IMR-90 (cell line): ENCODE measurements around the gene DPP10. TPM values are rescaled to one million over a fixed set of nuclear protein-coding genes. Genes with fewer than 3 reads are reported as not detected.

ENCODE experiments used
- ATAC-seq: fragments of 200-7000 bp; cut with Tn5 transposase; 2 replicates; pipeline ENCODE4 v1.9.1; 2020; ENCODE audit warnings: low read depth, mild to moderate bottlenecking, moderate library complexity
- BruUV-seq: library from RNA; stranded (reverse); fragments of 400-500 nt; replicated peaks from 2 replicates; lab custom pipeline; 2021; lab: Mats Ljungman, UMichigan
- CTCF ChIA-PET: fragments of 300-600 bp; formaldehyde crosslinking; extraction: SDS; loops from one replicate; lab custom pipeline; 2021; ENCODE audit warnings: antibody characterized with exemption; lab: Yijun Ruan, JAX
- POLR2A ChIA-PET: fragments of 300-600 bp; sonication (Branson Sonifier 250); formaldehyde crosslinking; loops from one replicate; lab custom pipeline; 2022; ENCODE audit warnings: antibody characterized with exemption; ENCODE audit not compliant: unreplicated experiment; lab: Charles Lee
- DNase-seq: peaks from one replicate; pipeline ENCODE4 v3.0.0; 2013
- H2AFZ ChIP-seq: replicated peaks from 2 replicates; pipeline ENCODE3; 2013; ENCODE audit warnings: low read length, mild to moderate bottlenecking; ENCODE audit not compliant: poor library complexity
- H2AK5ac ChIP-seq: 2 replicates; pipeline ENCODE4 v1.6.1; 2013; ENCODE audit warnings: low read depth, low read length, inconsistent platforms
- H2AK9ac ChIP-seq: replicated peaks from 2 replicates; pipeline ENCODE3; 2013; ENCODE audit warnings: mild to moderate bottlenecking, low read depth, low read length, moderate library complexity; ENCODE audit not compliant: poor library complexity
- H2BK120ac ChIP-seq: 2 replicates; pipeline ENCODE4 v1.6.1; 2013; ENCODE audit warnings: low read depth, low read length, inconsistent platforms
- H2BK15ac ChIP-seq: 3 replicates; pipeline ENCODE4 v1.6.1; 2013; ENCODE audit warnings: low read depth, low read length, inconsistent platforms
- H2BK20ac ChIP-seq: 2 replicates; pipeline ENCODE4 v1.6.1; 2013; ENCODE audit warnings: low read depth, mild to moderate bottlenecking, inconsistent platforms, low read length, moderate library complexity
- H2BK5ac ChIP-seq: 2 replicates; pipeline ENCODE4 v1.6.1; 2013; ENCODE audit warnings: mild to moderate bottlenecking, low read depth, low read length, inconsistent platforms; ENCODE audit not compliant: poor library complexity, severe bottlenecking
- H3K14ac ChIP-seq: replicated peaks from 2 replicates; pipeline ENCODE4 v1.6.1; 2013; ENCODE audit warnings: low read depth, low read length, inconsistent platforms
- H3K18ac ChIP-seq: 2 replicates; pipeline ENCODE4 v1.6.1; 2013; ENCODE audit warnings: low read depth, low read length, control low read depth
- H3K23ac ChIP-seq: 2 replicates; pipeline ENCODE4 v1.6.1; 2013; ENCODE audit warnings: low read depth, low read length, inconsistent platforms
- H3K27ac ChIP-seq: 2 replicates; pipeline ENCODE4 v1.5.1; 2013; ENCODE audit warnings: mild to moderate bottlenecking, control low read depth, low read length; ENCODE audit not compliant: insufficient read depth
- H3K27me3 ChIP-seq: 2 replicates; pipeline ENCODE4 v1.6.1; 2013; ENCODE audit warnings: low read length; ENCODE audit not compliant: control insufficient read depth, insufficient read depth
- H3K36me3 ChIP-seq: 2 replicates; pipeline ENCODE4 v1.6.1; 2013; ENCODE audit warnings: low read length, mixed read lengths; ENCODE audit not compliant: control insufficient read depth, insufficient read depth
- H3K4ac ChIP-seq: 2 replicates; pipeline ENCODE4 v1.6.1; 2013; ENCODE audit warnings: low read depth, low read length, inconsistent platforms
- H3K4me1 ChIP-seq: 2 replicates; pipeline ENCODE4 v1.6.1; 2013; ENCODE audit warnings: low read length, mixed read lengths; ENCODE audit not compliant: control insufficient read depth, insufficient read depth
- H3K4me2 ChIP-seq: 2 replicates; pipeline ENCODE4 v1.6.1; 2013; ENCODE audit warnings: low read depth, mild to moderate bottlenecking, control low read depth, low read length, moderate library complexity
- H3K4me3 ChIP-seq: 2 replicates; pipeline ENCODE4 v1.5.1; 2013; ENCODE audit warnings: low read depth, mild to moderate bottlenecking, control low read depth, low read length, moderate library complexity; ENCODE audit not compliant: insufficient read depth
- H3K56ac ChIP-seq: 2 replicates; pipeline ENCODE4 v1.6.1; 2013; ENCODE audit warnings: low read length, inconsistent platforms; ENCODE audit not compliant: insufficient read depth; ENCODE audit errors: extremely low read depth
- H3K79me1 ChIP-seq, 2 experiments: 2 replicates each; pipeline ENCODE4 v1.6.1; 2013; ENCODE audit warnings: low read length in 2 of 2, inconsistent platforms in 1 of 2, low read depth in 1 of 2
- H3K9ac ChIP-seq: 2 replicates; pipeline ENCODE4 v1.6.1; 2013; ENCODE audit warnings: low read depth, low read length, control low read depth
- H3K9me1 ChIP-seq: 2 replicates; pipeline ENCODE4 v1.6.1; 2013; ENCODE audit warnings: low read length, inconsistent platforms; ENCODE audit not compliant: insufficient read depth
- H3K9me3 ChIP-seq: 2 replicates; pipeline ENCODE4 v1.6.1; 2013; ENCODE audit warnings: low read length; ENCODE audit not compliant: control insufficient read depth, insufficient read depth
- H4K20me1 ChIP-seq: 2 replicates; pipeline ENCODE4 v1.6.1; 2013; ENCODE audit warnings: low read length, inconsistent platforms; ENCODE audit not compliant: insufficient read depth
- H4K5ac ChIP-seq: 2 replicates; pipeline ENCODE4 v1.6.1; 2013; ENCODE audit warnings: mild to moderate bottlenecking, low read depth, low read length, control low read depth
- H4K8ac ChIP-seq, 2 experiments: 2 replicates each; pipeline ENCODE4 v1.6.1; 2013; ENCODE audit warnings: low read depth in 2 of 2, low read length in 2 of 2, control low read depth in 1 of 2, inconsistent platforms in 1 of 2
- H4K91ac ChIP-seq: 2 replicates; pipeline ENCODE4 v1.6.1; 2013; ENCODE audit warnings: low read depth, low read length, inconsistent platforms; ENCODE audit not compliant: insufficient read depth
- BHLHE40 ChIP-seq: fragments of 150-350 bp; IDR thresholded peaks from 2 replicates; pipeline ENCODE4 v1.6.1; 2016; ENCODE audit warnings: mild to moderate bottlenecking, low read depth, low read length
- CEBPB ChIP-seq: IDR thresholded peaks from 2 replicates; pipeline ENCODE4 v1.6.1; 2012; ENCODE audit warnings: low read depth, low read length, improper control_type of control experiment
- FOS ChIP-seq: fragments of 150-350 bp; IDR thresholded peaks from 2 replicates; pipeline ENCODE4 v1.6.1; 2016; ENCODE audit warnings: low read depth, low read length
- MAFK ChIP-seq: IDR thresholded peaks from 2 replicates; pipeline ENCODE4 v1.6.1; 2012; ENCODE audit warnings: low read depth, low read length, improper control_type of control experiment
- MAZ ChIP-seq: IDR thresholded peaks from 2 replicates; pipeline ENCODE4 v1.6.1; 2012; ENCODE audit warnings: low read depth, mild to moderate bottlenecking, low read length, improper control_type of control experiment, moderate library complexity, borderline replicate concordance
- MXI1 ChIP-seq: IDR thresholded peaks from 2 replicates; pipeline ENCODE4 v1.6.1; 2012; ENCODE audit warnings: low read depth, mild to moderate bottlenecking, low read length, moderate library complexity, borderline replicate concordance
- NFE2L2 ChIP-seq: fragments of 150-350 bp; IDR thresholded peaks from 2 replicates; pipeline ENCODE4 v1.6.1; 2016; ENCODE audit warnings: low read depth, mild to moderate bottlenecking, low read length
- POLR2A ChIP-seq: IDR thresholded peaks from 2 replicates; pipeline ENCODE4 v1.6.1; 2012; ENCODE audit warnings: mild to moderate bottlenecking, low read depth, low read length
- RAD21 ChIP-seq: IDR thresholded peaks from 2 replicates; pipeline ENCODE4 v1.6.1; 2012; ENCODE audit warnings: low read length, improper control_type of control experiment
- RCOR1 ChIP-seq: IDR thresholded peaks from 2 replicates; pipeline ENCODE4 v1.6.1; 2012; ENCODE audit warnings: mild to moderate bottlenecking, low read length, improper control_type of control experiment; ENCODE audit not compliant: insufficient replicate concordance
- SMC3 ChIP-seq: fragments of 150-350 bp; IDR thresholded peaks from 2 replicates; pipeline ENCODE4 v1.6.1; 2016; ENCODE audit warnings: low read depth, mild to moderate bottlenecking, antibody characterized with exemption, low read length, moderate library complexity
- WGBS, 2 experiments: methylation state at CpG; one replicate each; pipeline versions ENCODE4 v1.1.5 to v1.1.7; 2013; ENCODE audit warnings: missing lambda C conversion rate in 2 of 2; ENCODE audit not compliant: insufficient read length in 1 of 2; ENCODE audit errors: extremely low coverage in 2 of 2; 5-methylcytosine and 5-hydroxymethylcytosine counted together
- dilution Hi-C: fragments of 300-500 bp; cut with HindIII; formaldehyde crosslinking; loops from one replicate; pipeline ENCODE4 v1.14.3; 2018; ENCODE audit warnings: low sequenced_read_pairs; ENCODE audit not compliant: unreplicated experiment
- in situ Hi-C: fragments of 300-500 bp; cut with MboI; formaldehyde crosslinking; loops from 3 replicates; pipeline ENCODE4 v1.14.3; 2019; ENCODE audit warnings: low sequenced_read_pairs, inconsistent platforms, mixed read lengths
- intact Hi-C: fragments of 100-400 bp; cut with micrococcal nuclease; formaldehyde crosslinking; loops from 2 replicates; pipeline ENCODE4 v1.10.0; 2022
- polyA plus RNA-seq, 3 experiments: library from polyadenylated mRNA; depleted of rRNA; stranded (reverse); fragments of >200 nt; gene quantifications; 2 replicates each; pipeline ENCODE4 v1.2.3, GENCODE V29; 2012; ENCODE audit warnings: low replicate concordance in 1 of 3
- total RNA-seq: library from RNA; depleted of rRNA; stranded (reverse); fragments of >200 nt; gene quantifications from 2 replicates; pipeline ENCODE4 v1.2.3, GENCODE V29; 2012
- TF ChIP-seq, protein P1 (sequence below): fragments of 150-350 bp; IDR thresholded peaks from 2 replicates; pipeline ENCODE4 v1.6.1; 2016; ENCODE audit warnings: low read depth, mild to moderate bottlenecking, low read length, moderate library complexity, borderline replicate concordance
- TF ChIP-seq, protein P2 (sequence below): fragments of 150-350 bp; IDR thresholded peaks from 2 replicates; pipeline ENCODE4 v1.6.1; 2017; ENCODE audit warnings: mild to moderate bottlenecking, antibody characterized with exemption, low read length, low read depth
- TF ChIP-seq, protein P3 (sequence below): conservative IDR thresholded peaks from 2 replicates; pipeline ENCODE4 v1.5.1; 2012; ENCODE audit warnings: mild to moderate bottlenecking, low read depth, low read length, improper control_type of control experiment

The DPP10 gene
- total and polyA plus RNA-seq, 2 of the 4 experiments (the other 2 are of a cell fraction): not detected

DNA sequence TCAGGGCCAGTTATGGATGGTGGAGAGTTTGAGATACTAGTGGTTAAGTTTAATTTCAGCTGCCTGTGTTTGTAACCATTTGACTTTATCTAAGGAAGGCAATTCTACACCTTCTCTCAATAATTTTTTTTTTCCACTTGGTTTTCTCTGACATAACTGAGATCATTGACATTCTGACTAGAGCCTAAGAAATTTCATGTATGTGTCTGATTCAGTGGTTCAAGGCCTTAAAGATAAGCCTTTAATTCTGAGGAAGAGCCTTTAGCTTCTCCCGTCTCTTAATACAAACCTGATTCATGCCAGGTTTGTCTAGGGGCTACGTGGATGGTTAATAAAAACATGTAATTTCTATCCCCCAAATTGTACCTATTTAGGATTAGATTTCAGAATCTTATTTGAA lies 971.4 kb downstream of the DPP10 start:
- in situ Hi-C loops: no loop called here
- H4K8ac ChIP-seq: no peak overlapping the region
- H3K9me3 ChIP-seq: peaks cover 7% of the 10 kb centered on the region; the same call in 1 of the 2 replicates
- dilution Hi-C loops: no loop called here
- DNase-seq (no peak), ATAC-seq (no peak)
- H3K27ac ChIP-seq: no peak overlapping the region
- H3K9ac ChIP-seq: no peak overlapping the region
- TF ChIP-seq MXI1 (no peak), MAFK (no peak), NFE2L2 (no peak), CEBPB (no peak), POLR2A (no peak), SMC3 (no peak), MAZ (no peak), RCOR1 (no peak), RAD21 (no peak), BHLHE40 (no peak), FOS (no peak)
- TF ChIP-seq, protein P1, sequence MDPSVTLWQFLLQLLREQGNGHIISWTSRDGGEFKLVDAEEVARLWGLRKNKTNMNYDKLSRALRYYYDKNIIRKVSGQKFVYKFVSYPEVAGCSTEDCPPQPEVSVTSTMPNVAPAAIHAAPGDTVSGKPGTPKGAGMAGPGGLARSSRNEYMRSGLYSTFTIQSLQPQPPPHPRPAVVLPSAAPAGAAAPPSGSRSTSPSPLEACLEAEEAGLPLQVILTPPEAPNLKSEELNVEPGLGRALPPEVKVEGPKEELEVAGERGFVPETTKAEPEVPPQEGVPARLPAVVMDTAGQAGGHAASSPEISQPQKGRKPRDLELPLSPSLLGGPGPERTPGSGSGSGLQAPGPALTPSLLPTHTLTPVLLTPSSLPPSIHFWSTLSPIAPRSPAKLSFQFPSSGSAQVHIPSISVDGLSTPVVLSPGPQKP: no peak
- TF ChIP-seq, protein P2, sequence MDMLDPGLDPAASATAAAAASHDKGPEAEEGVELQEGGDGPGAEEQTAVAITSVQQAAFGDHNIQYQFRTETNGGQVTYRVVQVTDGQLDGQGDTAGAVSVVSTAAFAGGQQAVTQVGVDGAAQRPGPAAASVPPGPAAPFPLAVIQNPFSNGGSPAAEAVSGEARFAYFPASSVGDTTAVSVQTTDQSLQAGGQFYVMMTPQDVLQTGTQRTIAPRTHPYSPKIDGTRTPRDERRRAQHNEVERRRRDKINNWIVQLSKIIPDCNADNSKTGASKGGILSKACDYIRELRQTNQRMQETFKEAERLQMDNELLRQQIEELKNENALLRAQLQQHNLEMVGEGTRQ: no peak
- TF ChIP-seq, protein P3, sequence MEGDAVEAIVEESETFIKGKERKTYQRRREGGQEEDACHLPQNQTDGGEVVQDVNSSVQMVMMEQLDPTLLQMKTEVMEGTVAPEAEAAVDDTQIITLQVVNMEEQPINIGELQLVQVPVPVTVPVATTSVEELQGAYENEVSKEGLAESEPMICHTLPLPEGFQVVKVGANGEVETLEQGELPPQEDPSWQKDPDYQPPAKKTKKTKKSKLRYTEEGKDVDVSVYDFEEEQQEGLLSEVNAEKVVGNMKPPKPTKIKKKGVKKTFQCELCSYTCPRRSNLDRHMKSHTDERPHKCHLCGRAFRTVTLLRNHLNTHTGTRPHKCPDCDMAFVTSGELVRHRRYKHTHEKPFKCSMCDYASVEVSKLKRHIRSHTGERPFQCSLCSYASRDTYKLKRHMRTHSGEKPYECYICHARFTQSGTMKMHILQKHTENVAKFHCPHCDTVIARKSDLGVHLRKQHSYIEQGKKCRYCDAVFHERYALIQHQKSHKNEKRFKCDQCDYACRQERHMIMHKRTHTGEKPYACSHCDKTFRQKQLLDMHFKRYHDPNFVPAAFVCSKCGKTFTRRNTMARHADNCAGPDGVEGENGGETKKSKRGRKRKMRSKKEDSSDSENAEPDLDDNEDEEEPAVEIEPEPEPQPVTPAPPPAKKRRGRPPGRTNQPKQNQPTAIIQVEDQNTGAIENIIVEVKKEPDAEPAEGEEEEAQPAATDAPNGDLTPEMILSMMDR: no peak
- H3K9me1 ChIP-seq: no peaks in the 10 kb centered on the region
- no peak overlapping the region for H2AK9ac ChIP-seq
- H3K14ac ChIP-seq: no peak overlapping the region
- H3K36me3 ChIP-seq: no peaks in the 10 kb centered on the region
- H2BK120ac ChIP-seq: no peak overlapping the region
- no peak overlapping the region for H3K4me3 ChIP-seq
- no peak overlapping the region for H3K4me2 ChIP-seq
- no peak overlapping the region for H2AFZ ChIP-seq
- intact Hi-C loops: no loop called here
- H2BK5ac ChIP-seq: no peak overlapping the region
- no peak overlapping the region for H2BK20ac ChIP-seq
- H4K20me1 ChIP-seq: no peaks in the 10 kb centered on the region
- no peak overlapping the region for H4K5ac ChIP-seq
- no peaks in the 10 kb centered on the region for H3K4me1 ChIP-seq
- no peak overlapping the region for H3K23ac ChIP-seq
- no peak overlapping the region for H3K18ac ChIP-seq
- no peak overlapping the region for H2AK5ac ChIP-seq
- ChIA-PET POLR2A (no interaction called here), CTCF (no interaction called here)
- H3K4ac ChIP-seq: no peak overlapping the region
- no peak overlapping the region for H3K56ac ChIP-seq
- BruUV-seq: no TSS peak
- no peaks in the 10 kb centered on the region for H3K79me1 ChIP-seq
- no peak overlapping the region for H2BK15ac ChIP-seq
- WGBS, 2 experiments: no CpG with 5 or more reads among the region's 2 CpGs
- H3K27me3 ChIP-seq: no peaks in the 10 kb centered on the region
- no peak overlapping the region for H4K91ac ChIP-seq
